Endodermal cell (in vitro differentiated cells): ENCODE results near the gene WDR20. TPM values are rescaled to one million over a fixed set of nuclear protein-coding genes. Genes with fewer than 3 reads are reported as not detected.

Experiments used
- DNase-seq: peaks from one replicate; pipeline ENCODE4 v3.0.0-alpha.2; 2017
- H3K27ac ChIP-seq: 2 replicates; pipeline ENCODE4 v1.5.1; 2013; ENCODE audit warnings: mild to moderate bottlenecking, low read depth, low read length, moderate library complexity
- H3K27me3 ChIP-seq: 2 replicates; pipeline ENCODE4 v1.6.1; 2013; ENCODE audit warnings: mild to moderate bottlenecking, low read length, moderate library complexity; ENCODE audit not compliant: insufficient read depth, control insufficient read depth, poor library complexity, severe bottlenecking
- H3K36me3 ChIP-seq: 2 replicates; pipeline ENCODE4 v1.7.0; 2013; ENCODE audit warnings: mild to moderate bottlenecking, low read length, moderate library complexity; ENCODE audit not compliant: control insufficient read depth, insufficient read depth
- H3K4me1 ChIP-seq: one replicate; pipeline ENCODE4 v1.7.0; 2013; ENCODE audit warnings: low read length; ENCODE audit not compliant: control insufficient read depth, insufficient read depth
- H3K4me3 ChIP-seq: 2 replicates; pipeline ENCODE4 v1.5.1; 2013; ENCODE audit warnings: mild to moderate bottlenecking, low read length, moderate library complexity
- H3K9ac ChIP-seq: 2 replicates; pipeline ENCODE4 v1.6.1; 2013; ENCODE audit warnings: mild to moderate bottlenecking, low read length, moderate library complexity; ENCODE audit not compliant: poor library complexity, severe bottlenecking; ENCODE audit errors: extremely low read depth
- H3K9me3 ChIP-seq: 2 replicates; pipeline ENCODE4 v1.6.1; 2013; ENCODE audit warnings: mild to moderate bottlenecking, low read length, moderate library complexity; ENCODE audit not compliant: control insufficient read depth
- H3K27ac Mint-ChIP-seq: 2 replicates; pipeline ENCODE4 v1.8.0; 2020; ENCODE audit warnings: mixed read lengths
- H3K27me3 Mint-ChIP-seq: 2 replicates; pipeline ENCODE4 v1.8.0; 2021; ENCODE audit warnings: mild to moderate bottlenecking, mixed read lengths; ENCODE audit not compliant: insufficient read depth
- H3K36me3 Mint-ChIP-seq: 2 replicates; pipeline ENCODE4 v1.8.0; 2020; ENCODE audit warnings: low read depth, mixed read lengths
- H3K4me1 Mint-ChIP-seq: 2 replicates; pipeline ENCODE4 v1.8.0; 2020; ENCODE audit warnings: mixed read lengths
- H3K4me3 Mint-ChIP-seq: 2 replicates; pipeline ENCODE4 v1.8.0; 2020; ENCODE audit warnings: mild to moderate bottlenecking, moderate library complexity, mixed read lengths
- H3K9me3 Mint-ChIP-seq: 2 replicates; pipeline ENCODE4 v1.8.0; 2020; ENCODE audit warnings: mild to moderate bottlenecking, mixed read lengths
- WGBS, 2 experiments: methylation state at CpG; one replicate each; pipeline versions ENCODE4 v1.1.5 to v1.1.7; 2013; ENCODE audit warnings: missing lambda C conversion rate in 2 of 2, mixed read lengths in 1 of 2; ENCODE audit not compliant: insufficient coverage in 1 of 2, insufficient read length in 1 of 2; 5-methylcytosine and 5-hydroxymethylcytosine counted together
- total RNA-seq, 2 donors: library from RNA; stranded (reverse); fragmentation: NEBNext Ultra II Directional in 1 of 2; extraction: Animal tissue kit (Norgen Biotek cat#: 25700) in 1 of 2; gene quantifications; 2 replicates in 1 of 2; 3 replicates in 1 of 2; pipeline ENCODE4 v1.2.1, GENCODE V29; 2021
- TF ChIP-seq, protein P1 (sequence below): fragments of 200-600 bp; sonication (generic); conservative IDR thresholded peaks from 2 replicates; pipeline ENCODE4 v1.5.0; 2021; ENCODE audit warnings: antibody characterized with exemption, mild to moderate bottlenecking

WDR20 gene
- total RNA-seq, 2 donors from 2014 or later: 33.8 to 37.6 TPM

DNA sequence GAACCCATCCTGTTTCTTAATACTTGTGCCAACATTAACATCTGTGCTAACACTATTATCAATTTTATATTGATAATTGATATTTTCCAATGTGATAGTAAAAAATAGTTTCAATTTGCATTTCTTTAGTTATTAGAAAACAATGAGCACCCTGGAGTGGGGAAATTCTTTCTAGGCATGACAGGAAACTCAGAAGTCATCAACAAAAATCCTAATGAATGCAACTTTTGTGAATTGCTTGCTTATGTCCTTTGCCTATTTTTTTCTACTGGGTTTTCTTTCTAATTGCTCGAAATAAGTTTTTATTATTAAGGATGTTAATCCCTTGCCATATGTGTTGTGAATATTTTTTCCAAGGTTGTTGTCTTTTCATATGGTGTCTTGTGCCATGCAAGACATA is 18.1 kb upstream of the WDR20 start:
- peaks cover 7% of the 10 kb centered on the region for H3K4me1 ChIP-seq
- TF ChIP-seq, protein P1, sequence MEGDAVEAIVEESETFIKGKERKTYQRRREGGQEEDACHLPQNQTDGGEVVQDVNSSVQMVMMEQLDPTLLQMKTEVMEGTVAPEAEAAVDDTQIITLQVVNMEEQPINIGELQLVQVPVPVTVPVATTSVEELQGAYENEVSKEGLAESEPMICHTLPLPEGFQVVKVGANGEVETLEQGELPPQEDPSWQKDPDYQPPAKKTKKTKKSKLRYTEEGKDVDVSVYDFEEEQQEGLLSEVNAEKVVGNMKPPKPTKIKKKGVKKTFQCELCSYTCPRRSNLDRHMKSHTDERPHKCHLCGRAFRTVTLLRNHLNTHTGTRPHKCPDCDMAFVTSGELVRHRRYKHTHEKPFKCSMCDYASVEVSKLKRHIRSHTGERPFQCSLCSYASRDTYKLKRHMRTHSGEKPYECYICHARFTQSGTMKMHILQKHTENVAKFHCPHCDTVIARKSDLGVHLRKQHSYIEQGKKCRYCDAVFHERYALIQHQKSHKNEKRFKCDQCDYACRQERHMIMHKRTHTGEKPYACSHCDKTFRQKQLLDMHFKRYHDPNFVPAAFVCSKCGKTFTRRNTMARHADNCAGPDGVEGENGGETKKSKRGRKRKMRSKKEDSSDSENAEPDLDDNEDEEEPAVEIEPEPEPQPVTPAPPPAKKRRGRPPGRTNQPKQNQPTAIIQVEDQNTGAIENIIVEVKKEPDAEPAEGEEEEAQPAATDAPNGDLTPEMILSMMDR: no peak
- no peak overlapping the region for H3K4me3 ChIP-seq
- Mint-ChIP-seq H3K27ac (no peak overlapping the region), H3K9me3 (peaks cover 4% of the 10 kb centered on the region), H3K27me3 (no peaks in the 10 kb centered on the region), H3K4me3 (no peak overlapping the region), H3K36me3 (peaks cover 14% of the 10 kb centered on the region), H3K4me1 (peaks cover 15% of the 10 kb centered on the region)
- no peak for DNase-seq
- peaks cover 16% of the 10 kb centered on the region for H3K9me3 ChIP-seq
- H3K36me3 ChIP-seq: no peaks in the 10 kb centered on the region
- WGBS, 2 experiments: 92% methylated on average over 1 of the region's 1 CpG; no CpG with 5 or more reads in 1 of the 2 experiments
- H3K27ac ChIP-seq: no peak overlapping the region
- no peak overlapping the region for H3K9ac ChIP-seq
- no peaks in the 10 kb centered on the region for H3K27me3 ChIP-seq

DNA sequence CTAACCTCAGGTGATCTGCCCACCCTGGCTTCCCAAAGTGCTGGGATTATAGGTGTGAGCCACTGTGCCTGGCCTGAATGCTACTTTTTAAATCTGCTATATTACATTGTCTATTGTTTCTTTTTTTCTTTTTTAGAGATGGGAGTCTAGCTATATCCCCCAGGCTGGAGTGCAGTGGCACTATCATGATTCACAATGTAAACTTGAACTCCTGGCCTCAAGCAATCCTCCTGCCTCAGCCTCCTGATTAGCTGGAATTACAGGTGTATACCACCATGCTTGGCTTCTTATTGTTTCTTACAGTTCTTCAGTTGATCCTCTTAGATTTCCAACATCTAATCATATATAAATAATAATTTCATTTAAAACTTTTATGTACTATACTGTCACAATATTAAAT is 15.3 kb upstream of the WDR20 start:
- peaks cover 27% of the 10 kb centered on the region for H3K4me1 Mint-ChIP-seq
- no peak for DNase-seq
- H3K27ac Mint-ChIP-seq: no peak overlapping the region
- no peaks in the 10 kb centered on the region for H3K9me3 ChIP-seq
- H3K4me3 Mint-ChIP-seq: no peak overlapping the region
- TF ChIP-seq, protein P1: no peak
- H3K9ac ChIP-seq: no peak overlapping the region
- H3K36me3 ChIP-seq: no peaks in the 10 kb centered on the region
- no peaks in the 10 kb centered on the region for H3K27me3 ChIP-seq
- peaks cover 9% of the 10 kb centered on the region for H3K4me1 ChIP-seq
- H3K9me3 Mint-ChIP-seq: peaks cover 2% of the 10 kb centered on the region
- H3K36me3 Mint-ChIP-seq: peaks cover 12% of the 10 kb centered on the region
- H3K27ac ChIP-seq: no peak overlapping the region
- no peaks in the 10 kb centered on the region for H3K27me3 Mint-ChIP-seq
- no peak overlapping the region for H3K4me3 ChIP-seq

DNA sequence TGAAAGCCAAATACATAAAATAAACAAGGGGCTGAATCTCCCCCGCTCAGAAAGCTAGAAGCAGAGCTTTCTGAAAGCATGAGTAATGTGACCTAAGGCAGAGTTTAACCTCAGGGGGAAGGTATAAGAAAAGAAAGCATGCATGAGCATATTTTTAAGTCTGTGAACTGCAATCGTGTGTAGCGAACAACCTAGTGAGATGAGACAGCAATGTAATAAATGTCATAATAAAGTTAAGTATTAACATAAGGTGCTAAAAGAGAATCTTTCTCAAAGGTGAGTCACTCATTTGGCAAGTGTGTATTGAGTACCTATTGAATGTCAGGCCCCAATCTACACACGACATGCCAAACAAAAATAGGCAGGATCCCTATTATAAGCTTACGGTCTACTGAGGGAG is 14.2 kb upstream of the WDR20 start:
- Histone ChIP-seq H3K9me3 (no peaks in the 10 kb centered on the region), H3K4me3 (peak overlapping the region; percentile 21), H3K36me3 (no peaks in the 10 kb centered on the region), H3K27me3 (no peaks in the 10 kb centered on the region), H3K27ac (no peak overlapping the region), H3K4me1 (peaks cover 9% of the 10 kb centered on the region), H3K9ac (no peak overlapping the region)
- no peak for DNase-seq
- H3K9me3 Mint-ChIP-seq: peaks cover 2% of the 10 kb centered on the region
- peaks cover 27% of the 10 kb centered on the region for H3K4me1 Mint-ChIP-seq
- peak overlapping the region; percentile 2 for H3K4me3 Mint-ChIP-seq
- no peaks in the 10 kb centered on the region for H3K27me3 Mint-ChIP-seq
- WGBS, 2 experiments: 64 to 73% methylated on average over 3 to 5 of the region's 5 CpGs
- H3K27ac Mint-ChIP-seq: peak overlapping the region; percentile 65
- peaks cover 17% of the 10 kb centered on the region for H3K36me3 Mint-ChIP-seq
- TF ChIP-seq, protein P1: no peak
